Endothelial cell of umbilical vein (primary cell): ENCODE results near the gene SPAG16. TPM values are rescaled to one million over a fixed set of nuclear protein-coding genes. Genes with fewer than 3 reads are reported as not detected.

Experiments
- BruUV-seq: library from RNA; stranded (reverse); fragments of 400-500 nt; replicated peaks from 2 replicates; lab custom pipeline; 2021; lab: Mats Ljungman, UMichigan
- CTCF ChIA-PET: fragments of 300-600, 350-600 bp; sonication (Branson Sonifier 250); formaldehyde crosslinking; loops from one replicate; lab custom pipeline; 2021; ENCODE audit warnings: antibody characterized with exemption, inconsistent platforms; lab: Charles Lee
- POLR2A ChIA-PET: fragments of 300-600, 350-600 bp; sonication (Branson Sonifier 250); formaldehyde crosslinking; loops from one replicate; lab custom pipeline; 2021; ENCODE audit warnings: antibody characterized with exemption, inconsistent platforms; lab: Charles Lee
- DNase-seq: peaks from one replicate; pipeline ENCODE4 v3.0.0-alpha.2; 2011; ENCODE audit warnings: low read depth, low spot score
- FAIRE-seq: peaks from 2 replicates; lab custom pipeline; 2011; peaks lifted over from hg19 to GRCh38; lab: Jason Lieb, UNC
- H2AFZ ChIP-seq: 2 replicates; pipeline ENCODE4 v1.6.0; 2012; ENCODE audit warnings: low read depth, low read length, control low read depth, inconsistent platforms
- H3K27ac ChIP-seq: 2 replicates; pipeline ENCODE4 v1.5.1; 2011; ENCODE audit warnings: low read depth, mild to moderate bottlenecking, control low read depth, low read length, moderate library complexity; ENCODE audit not compliant: insufficient read depth
- H3K27me3 ChIP-seq, 2 experiments: 2 replicates each; pipeline versions ENCODE4 v1.6.0 to v1.6.1; 2011; ENCODE audit warnings: low read length in 2 of 2, mixed read lengths in 1 of 2; ENCODE audit not compliant: control insufficient read depth in 2 of 2, insufficient read depth in 2 of 2
- H3K36me3 ChIP-seq, 2 experiments: 2 replicates in 1 of 2; 3 replicates in 1 of 2; pipeline ENCODE4 v1.5.1; 2011; ENCODE audit warnings: low read length in 2 of 2, mild to moderate bottlenecking in 1 of 2, moderate library complexity in 1 of 2; ENCODE audit not compliant: control insufficient read depth in 2 of 2, insufficient read depth in 2 of 2; ENCODE audit errors: extremely low read depth in 1 of 2
- H3K4me1 ChIP-seq: 3 replicates; pipeline ENCODE4 v1.5.1; 2011; ENCODE audit warnings: mild to moderate bottlenecking, low read length; ENCODE audit not compliant: control insufficient read depth, insufficient read depth; ENCODE audit errors: extremely low read depth
- H3K4me2 ChIP-seq: 2 replicates; pipeline ENCODE4 v1.6.1; 2011; ENCODE audit warnings: low read length, control low read depth, mixed read lengths; ENCODE audit not compliant: insufficient read depth
- H3K4me3 ChIP-seq, 3 experiments: fragments of 200-600 bp in 1 of 3; sonication (generic), shearing (Covaris generic) in 1 of 3; replicated peaks in 1 of 3; 2 replicates each; pipeline ENCODE4 v1.5.1; 2011 to 2016; ENCODE audit warnings: control low read depth in 3 of 3, low read length in 3 of 3, mild to moderate bottlenecking in 2 of 3, inconsistent platforms in 1 of 3, low read depth in 1 of 3, moderate library complexity in 1 of 3; ENCODE audit not compliant: insufficient read depth in 1 of 3
- H3K79me2 ChIP-seq: 2 replicates; pipeline ENCODE4 v1.6.0; 2012; ENCODE audit warnings: low read length, inconsistent platforms; ENCODE audit not compliant: control insufficient read depth, insufficient read depth
- H3K9ac ChIP-seq: replicated peaks from 2 replicates; pipeline ENCODE3; 2011; ENCODE audit warnings: low read length, control low read depth; ENCODE audit not compliant: insufficient read depth; ENCODE audit errors: extremely low read depth
- H3K9me1 ChIP-seq: replicated peaks from 3 replicates; pipeline ENCODE4 v1.6.0; 2011; ENCODE audit warnings: mild to moderate bottlenecking, low read length; ENCODE audit not compliant: control insufficient read depth, insufficient read depth; ENCODE audit errors: extremely low read depth
- H3K9me3 ChIP-seq: replicated peaks from 2 replicates; pipeline ENCODE4 v1.5.1; 2012; ENCODE audit warnings: low read length, inconsistent platforms; ENCODE audit not compliant: control insufficient read depth, insufficient read depth
- H4K20me1 ChIP-seq: replicated peaks from 2 replicates; pipeline ENCODE3; 2011; ENCODE audit warnings: mild to moderate bottlenecking, low read length; ENCODE audit not compliant: control insufficient read depth, insufficient read depth; ENCODE audit errors: extremely low read depth
- CTCF ChIP-seq, 2 donors: IDR thresholded peaks; 1 replicate in 1 of 2; 2 replicates in 1 of 2; pipeline ENCODE4 v1.5.1; 2011; ENCODE audit warnings: low read length in 2 of 2, mild to moderate bottlenecking in 2 of 2, moderate library complexity in 2 of 2, control low read depth in 1 of 2, inconsistent platforms in 1 of 2, low read depth in 1 of 2; ENCODE audit not compliant: insufficient read depth in 1 of 2; ENCODE audit errors: extremely low read depth in 1 of 2
- GATA2 ChIP-seq: IDR thresholded peaks from 2 replicates; pipeline ENCODE4 v1.7.0; 2011; ENCODE audit warnings: low read depth, mild to moderate bottlenecking, moderate library complexity, mixed read lengths, low read length; ENCODE audit not compliant: insufficient read length, insufficient read depth
- JUN ChIP-seq: IDR thresholded peaks from 2 replicates; pipeline ENCODE4 v1.6.1; 2011; ENCODE audit warnings: borderline replicate concordance, low read depth; ENCODE audit not compliant: insufficient read length, insufficient read depth
- POLR2AphosphoS5 ChIP-seq: IDR thresholded peaks from 2 replicates; pipeline ENCODE4 v1.6.1; 2012; ENCODE audit warnings: low read depth, mild to moderate bottlenecking, control low read depth, low read length, moderate library complexity; ENCODE audit not compliant: insufficient read depth
- dilution Hi-C: fragments of 300-500 bp; cut with MboI; formaldehyde crosslinking; loops from one replicate; pipeline ENCODE4 v1.15.0; 2019; ENCODE audit warnings: low sequenced_read_pairs; ENCODE audit not compliant: extremely low pct_ligation_motif_present
- intact Hi-C: fragments of 100-400 bp; cut with micrococcal nuclease; formaldehyde crosslinking; loops from one replicate; pipeline ENCODE4 v1.10.0; 2022
- polyA plus RNA-seq, 4 experiments: library from polyadenylated mRNA; depleted of rRNA in 3 of 4; stranded (reverse) in 3 of 4; unstranded in 1 of 4; fragments of >200 nt; gene quantifications; 2 replicates each; pipeline versions ENCODE4 v1.2.1 to v1.2.3, GENCODE V29; 2011 to 2012; ENCODE audit warnings: missing spikeins in 1 of 4
- total RNA-seq: library from RNA; stranded (reverse); gene quantifications from 2 replicates; pipeline ENCODE4 v1.2.3, GENCODE V29; 2021
- TF ChIP-seq, protein P1 (sequence below): IDR thresholded peaks from 2 replicates; pipeline ENCODE4 v1.6.1; 2011; ENCODE audit not compliant: insufficient read depth, insufficient read length

SPAG16 gene
- total and polyA plus RNA-seq, 2 donors (not counting 3 experiments of a cell fraction or from before 2014, with no cell fraction given), result 4.0 to 7.7 TPM

- BruUV-seq, result no TSS peak
- FAIRE-seq (no peak), DNase-seq (no peak)
- H3K79me2 ChIP-seq, result no peaks in the 10 kb centered on the region
- H3K27me3 ChIP-seq, result no peaks in the 10 kb centered on the region
- no peaks in the 10 kb centered on the region for H3K4me1 ChIP-seq
- no peaks in the 10 kb centered on the region for H3K36me3 ChIP-seq
- intact Hi-C loops (no loop called here), dilution Hi-C loops (no loop called here)
- no peaks in the 10 kb centered on the region for H3K9me3 ChIP-seq
- no peak overlapping the region for H3K9ac ChIP-seq
- no peaks in the 10 kb centered on the region for H4K20me1 ChIP-seq
- ChIA-PET CTCF (no interaction called here), POLR2A (no interaction called here)
- no peak overlapping the region for H2AFZ ChIP-seq
- H3K9me1 ChIP-seq, result no peaks in the 10 kb centered on the region
- no peak overlapping the region for H3K4me3 ChIP-seq
- TF ChIP-seq JUN (no peak), POLR2AphosphoS5 (no peak), GATA2 (no peak)
- TF ChIP-seq, protein P1, sequence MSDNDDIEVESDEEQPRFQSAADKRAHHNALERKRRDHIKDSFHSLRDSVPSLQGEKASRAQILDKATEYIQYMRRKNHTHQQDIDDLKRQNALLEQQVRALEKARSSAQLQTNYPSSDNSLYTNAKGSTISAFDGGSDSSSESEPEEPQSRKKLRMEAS, result no peak
- no peak overlapping the region for H3K4me2 ChIP-seq
- H3K27ac ChIP-seq, result no peak overlapping the region
Observed at GRCh38 chr2:214265991-214266489, 981.8 kb downstream of the SPAG16 start.

DNA sequence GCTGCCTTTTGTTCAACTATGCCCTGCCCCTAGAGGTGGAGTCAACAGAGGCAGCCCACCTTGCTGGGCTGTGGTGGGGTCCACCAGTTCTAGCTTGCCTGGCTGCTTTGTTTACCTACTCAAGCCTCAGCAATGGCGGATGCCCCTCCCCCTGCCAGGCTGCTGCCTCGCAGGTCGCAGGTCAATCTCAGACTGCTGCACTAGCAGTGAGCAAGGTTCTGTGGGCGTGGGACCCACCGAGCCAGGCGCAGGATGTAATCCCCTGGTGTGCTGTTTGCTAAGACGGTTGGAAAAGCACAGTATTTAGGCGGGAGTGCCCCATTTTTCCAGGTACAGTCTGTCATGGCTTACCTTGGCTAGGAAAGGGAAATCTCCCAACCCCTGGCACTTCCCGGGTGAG, 993.6 kb downstream of the SPAG16 start:
- Histone ChIP-seq H3K9me3 (no peaks in the 10 kb centered on the region), H3K4me2 (no peak overlapping the region), H3K27me3 (no peaks in the 10 kb centered on the region), H3K9ac (no peak overlapping the region), H3K79me2 (no peaks in the 10 kb centered on the region), H2AFZ (no peak overlapping the region), H3K27ac (no peak overlapping the region), H3K4me3 (no peak overlapping the region), H3K4me1 (no peaks in the 10 kb centered on the region), H3K36me3 (no peaks in the 10 kb centered on the region), H3K9me1 (no peaks in the 10 kb centered on the region), H4K20me1 (no peaks in the 10 kb centered on the region)
- CTCF ChIA-PET, result no interaction called here
- DNase-seq, result no peak
- no peak for TF ChIP-seq POLR2AphosphoS5
- TF ChIP-seq, protein P1, result no peak
- no peak for TF ChIP-seq CTCF (IDR thresholded peaks at IDR 0.05; ENCODE audit: extremely low read depth in 1 of 2, insufficient read depth in 1 of 2, low read depth in 1 of 2, low read length in 2 of 2)
- BruUV-seq, result no TSS peak
- FAIRE-seq, result no peak
- intact Hi-C loops (no loop called here), dilution Hi-C loops (no loop called here)
- POLR2A ChIA-PET, result no interaction called here
